GM12872 (cell line): ENCODE measurements around the gene PSMB5.

Source experiments
- CTCF ChIP-seq: IDR thresholded peaks from 3 replicates; pipeline ENCODE4 v1.5.1; 2011; ENCODE audit warnings: low read depth, mild to moderate bottlenecking, low read length, moderate library complexity; ENCODE audit not compliant: insufficient read depth

The PSMB5 gene

GRCh38 chr14:23015618-23016017 is 19.1 kb downstream of the PSMB5 start:
- TF ChIP-seq CTCF = no peak

DNA sequence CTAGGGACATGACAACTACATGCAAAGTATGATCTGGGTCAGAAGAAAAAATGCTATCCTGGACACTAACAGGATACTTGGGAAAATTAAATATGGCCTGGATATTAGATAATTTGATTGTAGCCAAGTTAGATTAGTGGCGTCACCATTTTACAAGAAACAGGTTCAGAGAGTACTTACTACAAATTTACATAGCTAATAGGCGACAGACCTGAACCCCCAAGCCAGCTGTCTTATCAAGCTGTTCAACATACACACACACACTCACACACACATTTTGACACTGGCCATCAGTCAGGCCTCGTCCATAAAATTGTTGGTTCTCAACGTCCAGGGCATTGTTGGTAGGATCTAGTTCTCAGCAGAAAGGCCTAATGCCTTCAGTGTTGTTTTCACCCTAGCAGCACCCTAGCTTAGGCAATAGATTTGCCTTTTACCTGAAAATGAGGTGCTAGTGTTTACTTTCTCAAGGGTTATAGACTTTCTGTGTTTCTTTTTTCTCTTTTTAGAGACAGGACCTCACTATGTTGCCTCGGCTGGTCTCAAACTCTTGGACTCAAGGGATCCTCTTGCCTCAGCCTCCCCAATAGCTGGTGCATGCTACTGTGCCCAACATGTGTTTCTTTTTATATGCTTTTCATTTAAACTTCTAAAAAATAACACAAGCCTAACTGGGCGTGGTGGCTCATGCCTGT is 21.5 kb downstream of the PSMB5 start:
- TF ChIP-seq CTCF = no peak

- TF ChIP-seq CTCF = no peak
These were observed 24.6 kb downstream of the PSMB5 start, which contains the start of gene C14orf93 for GRCh38 chr14:23009939-23010726. TSS of gene C14orf93 (minus strand) at chr14:23010143. CDS start at chr14:22999023, 11,120 bp downstream.

DNA sequence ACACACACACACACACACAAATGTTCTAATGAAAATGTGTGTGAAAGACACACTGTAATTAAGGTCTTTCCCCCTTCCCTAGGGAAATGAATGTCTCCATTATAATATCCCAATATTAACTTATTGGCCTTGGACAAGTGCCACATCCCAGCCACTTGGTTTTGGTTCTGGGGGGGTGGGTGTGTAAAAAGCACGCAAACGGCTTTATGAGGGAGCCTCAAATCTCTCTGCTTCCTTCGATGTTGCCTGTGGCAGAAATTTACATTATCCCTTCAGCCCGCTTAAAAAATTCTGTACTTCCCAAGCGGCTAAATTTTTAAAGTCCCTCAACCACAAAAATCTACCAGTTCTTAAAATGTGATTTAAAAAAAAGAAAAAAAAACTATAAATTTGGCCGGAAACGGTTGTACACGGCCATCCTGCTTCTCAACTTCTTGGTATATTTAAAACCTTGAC is 25.2 kb downstream of the PSMB5 start:
- TF ChIP-seq CTCF = no peak

GRCh38 chr14:23008831-23009230 is 25.9 kb downstream of the PSMB5 start:
- no peak for TF ChIP-seq CTCF

- TF ChIP-seq CTCF = peak; percentile 33; the same call in 2 of the 3 replicates
These were observed 27.9 kb downstream of the PSMB5 start for GRCh38 chr14:23006544-23007419.

DNA sequence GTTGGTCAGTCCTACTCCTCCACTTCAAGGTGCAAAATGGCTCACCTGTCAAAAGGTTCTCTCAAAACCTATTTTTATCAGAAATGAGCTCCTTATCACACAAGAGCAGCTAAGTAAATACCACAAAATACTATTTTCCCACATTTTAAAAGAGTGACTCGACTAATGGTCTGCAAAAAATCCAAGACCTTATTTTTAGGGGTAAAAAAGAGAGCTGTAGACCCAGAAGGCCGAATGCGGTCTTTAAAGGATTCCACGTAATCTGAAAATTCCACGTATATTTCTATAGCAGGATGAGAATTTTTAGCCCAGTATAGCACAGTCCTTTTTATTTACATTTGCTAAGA is 28.5 kb downstream of the PSMB5 start:
- no peak for TF ChIP-seq CTCF
